GM12872 (cell line): ENCODE results near the gene TLN1.
A peak's percentile ranks its signal among the peaks of the same experiment; 100 is the strongest.

ENCODE experiments used
- TF ChIP-seq, protein P1 (sequence below): IDR thresholded peaks from 3 replicates; pipeline ENCODE4 v1.5.1; 2011; ENCODE audit warnings: low read depth, mild to moderate bottlenecking, low read length, moderate library complexity; ENCODE audit not compliant: insufficient read depth

Gene TLN1

DNA sequence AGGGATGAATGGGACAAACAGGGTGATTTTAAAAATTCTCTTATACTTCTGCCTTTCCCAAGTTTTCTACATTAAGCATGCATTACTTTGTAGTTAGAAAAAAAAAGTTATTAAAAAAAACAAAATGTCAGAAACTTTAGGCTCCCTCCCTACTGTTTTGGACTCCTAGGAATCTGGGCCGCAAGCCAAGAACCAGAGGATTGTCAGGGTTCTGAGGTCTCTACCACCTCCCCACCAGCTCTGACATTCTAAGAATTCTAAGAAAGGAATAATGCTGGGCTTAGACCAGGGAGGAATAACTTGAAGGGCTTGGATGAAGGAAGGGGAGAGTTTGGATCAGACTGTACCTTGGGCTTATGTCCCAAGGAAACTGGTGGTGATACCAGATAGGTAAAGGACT lies 66.0 kb downstream of the TLN1 start:
- TF ChIP-seq, protein P1, sequence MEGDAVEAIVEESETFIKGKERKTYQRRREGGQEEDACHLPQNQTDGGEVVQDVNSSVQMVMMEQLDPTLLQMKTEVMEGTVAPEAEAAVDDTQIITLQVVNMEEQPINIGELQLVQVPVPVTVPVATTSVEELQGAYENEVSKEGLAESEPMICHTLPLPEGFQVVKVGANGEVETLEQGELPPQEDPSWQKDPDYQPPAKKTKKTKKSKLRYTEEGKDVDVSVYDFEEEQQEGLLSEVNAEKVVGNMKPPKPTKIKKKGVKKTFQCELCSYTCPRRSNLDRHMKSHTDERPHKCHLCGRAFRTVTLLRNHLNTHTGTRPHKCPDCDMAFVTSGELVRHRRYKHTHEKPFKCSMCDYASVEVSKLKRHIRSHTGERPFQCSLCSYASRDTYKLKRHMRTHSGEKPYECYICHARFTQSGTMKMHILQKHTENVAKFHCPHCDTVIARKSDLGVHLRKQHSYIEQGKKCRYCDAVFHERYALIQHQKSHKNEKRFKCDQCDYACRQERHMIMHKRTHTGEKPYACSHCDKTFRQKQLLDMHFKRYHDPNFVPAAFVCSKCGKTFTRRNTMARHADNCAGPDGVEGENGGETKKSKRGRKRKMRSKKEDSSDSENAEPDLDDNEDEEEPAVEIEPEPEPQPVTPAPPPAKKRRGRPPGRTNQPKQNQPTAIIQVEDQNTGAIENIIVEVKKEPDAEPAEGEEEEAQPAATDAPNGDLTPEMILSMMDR = no peak

DNA sequence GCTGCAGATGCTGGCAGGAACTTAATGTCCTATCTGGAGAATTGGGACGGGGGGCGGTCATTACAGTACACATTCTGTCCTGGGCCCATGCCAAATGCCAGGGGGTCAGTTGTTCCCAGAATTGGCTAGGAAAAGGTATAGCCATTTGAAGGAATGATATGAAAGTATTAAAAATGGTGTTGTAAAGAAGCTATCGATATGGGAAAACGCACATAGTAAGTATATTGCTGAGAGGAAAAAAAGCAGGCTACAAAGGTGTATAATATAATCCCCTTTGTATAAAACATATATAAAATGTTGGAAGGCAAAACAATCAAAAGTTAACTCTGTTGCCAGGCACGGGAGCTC lies 66.5 kb downstream of the TLN1 start:
- TF ChIP-seq, protein P1 = no peak

DNA sequence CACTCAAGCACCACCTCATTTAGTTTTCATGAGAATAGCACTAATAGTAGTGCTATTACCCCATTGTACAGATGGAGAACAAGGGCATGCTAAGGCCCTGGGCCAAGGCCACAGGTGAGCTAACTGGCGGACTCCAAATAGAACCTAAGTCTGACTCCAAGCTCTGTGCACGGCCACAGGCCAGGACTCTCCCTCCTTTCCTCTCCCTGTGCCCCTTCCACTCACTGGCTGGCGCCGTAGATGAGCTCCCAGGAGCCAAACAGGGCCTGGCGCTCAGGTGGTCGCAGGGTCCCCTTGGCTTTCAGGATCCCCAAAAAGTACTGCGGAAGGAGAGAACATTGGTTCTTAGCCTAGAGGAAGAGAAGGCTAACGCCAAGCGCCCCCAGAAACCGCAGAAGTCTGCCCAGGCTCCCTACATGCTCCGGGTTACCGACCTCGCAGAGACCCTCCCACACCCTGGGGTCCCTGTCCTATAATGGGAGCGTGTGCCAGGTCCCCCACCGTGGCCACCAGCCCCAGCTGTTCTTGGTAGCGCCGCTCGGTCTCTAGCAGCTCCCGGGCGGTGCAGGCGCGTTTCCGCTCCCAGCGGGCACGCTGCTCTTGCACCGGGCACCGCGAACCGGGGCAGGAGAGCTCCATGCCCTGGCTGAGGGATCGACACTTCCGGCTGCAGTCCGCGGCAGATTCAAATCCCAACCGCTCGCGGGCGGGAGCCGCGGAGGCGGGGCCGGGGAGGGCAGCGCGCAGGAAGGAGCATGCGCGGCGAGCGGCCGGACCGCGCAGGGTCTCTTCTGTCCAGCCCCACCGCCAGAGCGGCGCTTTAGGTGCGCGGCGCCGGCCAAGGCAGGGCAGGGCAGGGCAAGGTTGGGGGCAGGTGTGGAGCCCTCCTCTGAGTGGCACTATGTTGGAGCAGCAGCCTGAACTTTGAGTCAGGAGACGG lies 67.2 kb downstream of the TLN1 start, which contains the start of gene ARHGEF39:
TSS of gene ARHGEF39 (minus strand) at position 665 of the 940 bp plus-strand sequence. CDS start at position 639, 26 bp downstream.
- TF ChIP-seq, protein P1 = peak; percentile 28; the same call in 1 of the 3 replicates

DNA sequence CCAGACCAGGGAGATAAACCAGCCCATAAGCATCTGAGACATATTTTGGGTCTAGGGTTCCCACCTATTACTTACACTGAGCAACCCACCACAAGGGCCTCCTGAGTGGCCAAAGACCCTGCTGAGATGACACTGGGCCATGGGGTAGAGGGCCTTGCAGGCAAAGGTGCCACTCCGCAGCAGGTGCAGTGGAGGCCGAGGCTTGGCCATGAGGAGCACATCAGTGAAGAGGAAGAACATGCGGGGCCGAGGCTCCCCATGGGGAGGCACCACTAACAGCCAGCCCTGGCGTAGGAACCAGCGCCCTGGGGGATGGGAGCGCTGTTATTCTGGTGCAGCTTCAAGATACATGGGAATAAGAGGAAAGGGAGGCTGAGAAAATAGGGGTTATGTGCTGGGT lies 69.6 kb downstream of the TLN1 start:
- TF ChIP-seq, protein P1 = no peak

DNA sequence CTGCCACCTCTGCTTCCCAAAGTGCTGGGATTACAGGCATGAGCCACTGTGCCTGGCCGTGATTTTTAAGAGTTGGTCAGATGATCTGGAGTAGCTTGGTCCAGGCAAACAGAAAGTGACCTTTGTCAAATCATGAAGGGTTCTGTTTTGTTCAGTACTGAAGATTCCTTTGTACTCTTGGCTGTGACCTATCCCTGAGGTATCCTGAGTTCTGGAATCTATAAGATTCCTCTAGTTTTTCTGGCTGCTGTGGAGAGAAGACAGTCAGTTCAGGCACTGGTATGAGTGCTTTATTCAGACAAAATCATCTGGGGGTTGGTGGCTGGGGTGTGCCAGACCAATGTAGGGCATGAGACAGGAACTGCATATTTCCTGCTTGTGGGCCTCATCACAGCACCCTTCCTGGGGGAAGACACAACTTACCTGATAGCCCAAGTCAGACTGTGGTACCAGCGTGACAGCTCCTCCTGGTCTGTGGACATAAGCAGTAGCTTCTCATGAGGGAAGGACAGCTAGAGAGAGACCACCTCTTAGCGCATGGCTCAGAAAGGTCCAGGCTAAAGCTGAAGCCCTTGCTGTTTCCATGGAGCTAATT lies 70.1 kb downstream of the TLN1 start:
- TF ChIP-seq, protein P1 = no peak

DNA sequence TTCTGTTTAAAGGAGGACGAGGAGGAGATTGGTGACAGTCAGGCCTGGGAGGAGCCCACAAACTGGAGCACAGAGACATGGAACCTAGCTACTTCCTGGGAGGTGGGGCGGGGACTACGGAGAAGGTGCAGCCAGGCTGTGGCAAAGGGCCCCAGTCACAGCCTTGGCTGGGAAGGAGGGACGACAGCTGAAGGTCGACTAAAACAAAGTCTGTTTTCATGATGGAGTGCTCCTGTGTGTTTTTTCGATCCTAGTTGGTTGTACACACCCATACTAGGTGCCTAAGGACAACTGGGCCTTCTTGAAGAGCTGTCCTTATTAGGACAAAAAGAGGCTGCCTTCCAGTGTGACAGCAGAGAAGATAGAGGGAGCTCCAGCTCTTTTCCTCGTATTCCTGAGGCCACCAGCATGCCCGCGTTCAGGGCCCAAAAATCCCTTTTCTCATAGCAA lies 71.0 kb downstream of the TLN1 start:
- TF ChIP-seq, protein P1 = no peak

DNA sequence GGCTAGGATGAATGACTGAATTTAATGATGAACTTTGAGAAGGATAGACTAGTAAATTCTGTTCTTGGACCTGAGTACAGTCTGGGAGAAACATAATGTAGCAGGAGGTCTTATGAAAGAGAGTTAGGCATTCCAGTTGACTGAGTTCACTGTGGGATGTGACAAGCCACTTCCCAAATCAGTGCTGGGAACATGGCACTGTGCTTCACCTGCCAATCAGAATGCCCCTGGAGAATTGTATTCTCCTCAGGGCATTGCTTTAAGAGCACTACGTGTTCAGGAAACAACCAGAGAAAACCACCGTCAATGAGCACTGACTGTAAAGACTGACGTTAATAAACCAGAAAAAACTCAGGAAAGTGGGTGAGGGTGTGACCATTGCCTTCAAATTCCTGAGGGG lies 72.7 kb downstream of the TLN1 start:
- TF ChIP-seq, protein P1 = no peak
